Tibial artery (tissue), 4 donors: ENCODE data around the gene APP.
"Not testable (repeated sequence)": the region's sequence is repeated elsewhere in the genome, so short reads cannot be mapped to it uniquely, and the experiment has no call there.

Experiments
- DNase-seq, 2 donors: peaks; one replicate each; pipeline ENCODE4 v3.0.0-alpha.2; 2019
- H3K27ac ChIP-seq, 2 donors: fragments of 200-600 bp; sonication (generic) in 1 of 2; 1 replicate in 1 of 2; 2 replicates in 1 of 2; pipeline ENCODE4 v1.5.1; 2018 to 2019; ENCODE audit warnings: mild to moderate bottlenecking in 1 of 2
- H3K27me3 ChIP-seq, 2 donors: fragments of 200-600 bp; sonication (generic) in 1 of 2; one replicate each; pipeline versions ENCODE4 v1.5.1 to v1.6.0; 2016 to 2019
- H3K36me3 ChIP-seq, 3 donors: fragments of 200-600 bp; sonication (generic) in 2 of 3; one replicate each; pipeline ENCODE4 v1.5.1; 2016 to 2019; ENCODE audit warnings: mild to moderate bottlenecking in 2 of 3
- H3K4me1 ChIP-seq, 4 donors: fragments of 200-600 bp; sonication (generic) in 2 of 4; 1 replicate in 3 of 4; 2 replicates in 1 of 4; pipeline ENCODE4 v1.5.1; 2016 to 2019
- H3K4me3 ChIP-seq, 2 donors: fragments of 200-600 bp; sonication (generic) in 1 of 2; 1 replicate in 1 of 2; 2 replicates in 1 of 2; pipeline ENCODE4 v1.5.1; 2018 to 2019; ENCODE audit warnings: mild to moderate bottlenecking in 2 of 2
- H3K9me3 ChIP-seq, 3 donors: fragments of 200-600 bp; sonication (generic) in 1 of 3; one replicate each; pipeline ENCODE4 v1.5.1; 2016 to 2019
- intact Hi-C: fragments of 100-400 bp; cut with DNase I; formaldehyde crosslinking; loops from one replicate; pipeline ENCODE4 v1.15.0; 2023; ENCODE audit warnings: low total_unique reads
- TF ChIP-seq, protein P1 (sequence below), 2 experiments: fragments of 200-600 bp in 1 of 2; fragments of 450-650 bp in 1 of 2; IDR thresholded peaks; one replicate each; pipeline ENCODE4 v1.5.1; 2017 to 2019; ENCODE audit warnings: antibody characterized with exemption in 2 of 2, mild to moderate bottlenecking in 1 of 2, moderate library complexity in 1 of 2

The APP gene

GRCh38 chr21:26020510-26020909 is 150.1 kb downstream of the APP start:
- TF ChIP-seq, protein P1, sequence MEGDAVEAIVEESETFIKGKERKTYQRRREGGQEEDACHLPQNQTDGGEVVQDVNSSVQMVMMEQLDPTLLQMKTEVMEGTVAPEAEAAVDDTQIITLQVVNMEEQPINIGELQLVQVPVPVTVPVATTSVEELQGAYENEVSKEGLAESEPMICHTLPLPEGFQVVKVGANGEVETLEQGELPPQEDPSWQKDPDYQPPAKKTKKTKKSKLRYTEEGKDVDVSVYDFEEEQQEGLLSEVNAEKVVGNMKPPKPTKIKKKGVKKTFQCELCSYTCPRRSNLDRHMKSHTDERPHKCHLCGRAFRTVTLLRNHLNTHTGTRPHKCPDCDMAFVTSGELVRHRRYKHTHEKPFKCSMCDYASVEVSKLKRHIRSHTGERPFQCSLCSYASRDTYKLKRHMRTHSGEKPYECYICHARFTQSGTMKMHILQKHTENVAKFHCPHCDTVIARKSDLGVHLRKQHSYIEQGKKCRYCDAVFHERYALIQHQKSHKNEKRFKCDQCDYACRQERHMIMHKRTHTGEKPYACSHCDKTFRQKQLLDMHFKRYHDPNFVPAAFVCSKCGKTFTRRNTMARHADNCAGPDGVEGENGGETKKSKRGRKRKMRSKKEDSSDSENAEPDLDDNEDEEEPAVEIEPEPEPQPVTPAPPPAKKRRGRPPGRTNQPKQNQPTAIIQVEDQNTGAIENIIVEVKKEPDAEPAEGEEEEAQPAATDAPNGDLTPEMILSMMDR (IDR thresholded peaks at IDR 0.05): no peak
- Histone ChIP-seq H3K36me3 (peaks cover 10 to 20% (median 14%) of the 10 kb centered on the region in 3 donors), H3K27me3 (no peaks in the 10 kb centered on the region), H3K9me3 (no peaks in the 10 kb centered on the region), H3K4me1 (no peaks in the 10 kb centered on the region), H3K27ac (no peak overlapping the region), H3K4me3 (no peak overlapping the region)
- intact Hi-C loops: no loop called here
- no peak for DNase-seq

- Histone ChIP-seq H3K9me3 (no peaks in the 10 kb centered on the region), H3K4me1 (no peaks in the 10 kb centered on the region), H3K4me3 (no peak overlapping the region), H3K27ac (no peak overlapping the region), H3K36me3 (peaks cover 10 to 20% (median 14%) of the 10 kb centered on the region in 3 donors), H3K27me3 (no peaks in the 10 kb centered on the region)
- TF ChIP-seq, protein P1 (IDR thresholded peaks at IDR 0.05): no peak
- DNase-seq: no peak
- intact Hi-C loops: no loop called here
Observed at GRCh38 chr21:26020081-26020480, 150.5 kb downstream of the APP start.

GRCh38 chr21:26019236-26019635 is 151.3 kb downstream of the APP start:
- no peaks in the 10 kb centered on the region for H3K27me3 ChIP-seq
- no peak overlapping the region for H3K4me3 ChIP-seq
- no peaks in the 10 kb centered on the region for H3K9me3 ChIP-seq
- no peaks in the 10 kb centered on the region for H3K4me1 ChIP-seq
- intact Hi-C loops: no loop called here
- TF ChIP-seq, protein P1 (IDR thresholded peaks at IDR 0.05): no peak
- H3K27ac ChIP-seq: no peak overlapping the region
- DNase-seq: no peak
- H3K36me3 ChIP-seq: peaks cover 10 to 20% (median 14%) of the 10 kb centered on the region in 3 donors

GRCh38 chr21:26013970-26014369 is 156.6 kb downstream of the APP start:
- no peak overlapping the region for H3K27ac ChIP-seq
- H3K36me3 ChIP-seq: no peaks in the 10 kb centered on the region
- intact Hi-C loops: no loop called here
- no peak overlapping the region for H3K4me3 ChIP-seq
- H3K9me3 ChIP-seq: no peaks in the 10 kb centered on the region
- no peak for DNase-seq
- no peaks in the 10 kb centered on the region for H3K27me3 ChIP-seq
- TF ChIP-seq, protein P1 (IDR thresholded peaks at IDR 0.05): no peak
- no peaks in the 10 kb centered on the region for H3K4me1 ChIP-seq

DNA sequence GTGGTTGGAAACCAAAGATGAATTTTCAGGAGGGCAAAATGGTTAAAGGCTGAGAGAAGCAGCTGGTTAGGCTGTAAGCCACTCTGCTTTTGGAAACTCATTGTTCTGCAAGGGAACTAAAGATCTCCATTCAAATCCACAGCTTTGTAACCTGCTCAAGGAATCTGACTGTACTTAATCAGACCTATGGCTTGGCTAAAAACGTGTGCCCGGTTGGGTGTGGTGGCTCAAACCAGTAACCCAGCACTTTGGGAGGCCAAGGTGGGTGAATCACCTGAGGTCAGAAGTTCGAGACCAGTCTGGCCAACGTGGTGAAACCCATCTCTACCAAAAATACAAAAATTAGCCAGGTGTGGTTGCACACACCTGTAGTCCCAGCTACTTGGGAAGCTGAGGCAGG is 158.1 kb downstream of the APP start:
- H3K27me3 ChIP-seq, H3K36me3 ChIP-seq, DNase-seq, H3K4me3 ChIP-seq, intact Hi-C loops, H3K9me3 ChIP-seq, H3K27ac ChIP-seq: not testable (repeated sequence)
- peaks cover 0 to 11% (median 0%) of the 10 kb centered on the region in 4 donors for H3K4me1 ChIP-seq

DNA sequence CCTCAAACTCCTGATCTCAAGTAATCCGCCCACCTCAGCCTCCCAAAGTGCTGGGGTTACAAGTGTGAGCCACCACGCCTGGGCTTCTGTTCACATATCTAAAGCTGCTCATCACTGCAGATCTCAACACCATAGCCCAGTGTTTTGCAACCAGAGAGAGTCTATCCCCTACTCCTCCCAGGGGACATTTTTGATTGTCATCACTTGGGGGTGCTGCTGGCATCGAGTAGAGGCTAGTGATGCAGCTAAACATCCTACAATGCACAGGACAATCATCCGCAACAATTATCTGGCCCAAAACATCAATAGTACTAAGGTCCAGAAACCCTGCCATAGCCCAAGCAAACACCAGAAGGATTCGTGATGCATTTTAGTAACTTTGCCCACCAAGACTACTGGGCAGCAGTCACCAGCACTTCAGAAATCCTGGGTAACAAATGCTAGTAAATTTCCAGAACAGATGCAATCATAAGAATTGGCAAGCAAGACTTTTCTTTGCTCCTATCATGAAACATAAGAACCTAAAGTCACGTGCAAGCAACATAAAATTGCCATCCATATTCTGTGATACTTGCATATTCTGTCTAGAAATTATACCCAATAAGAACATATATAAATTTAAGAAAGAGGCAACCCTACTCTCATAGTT is 159.2 kb downstream of the APP start:
- Histone ChIP-seq H3K36me3 (no peaks in the 10 kb centered on the region), H3K4me1 (peaks cover 0 to 11% (median 0%) of the 10 kb centered on the region in 4 donors), H3K4me3 (no peak overlapping the region), H3K9me3 (no peaks in the 10 kb centered on the region), H3K27me3 (no peaks in the 10 kb centered on the region), H3K27ac (no peak overlapping the region)
- TF ChIP-seq, protein P1 (IDR thresholded peaks at IDR 0.05): no peak
- intact Hi-C loops: no loop called here
- DNase-seq: no peak
